GM23248 (cell line): ENCODE results near the gene CRELD1.

Source experiments
- EZH2 ChIP-seq: fragments of 200-600 bp; sonication (generic); IDR thresholded peaks from 2 replicates; pipeline ENCODE4 v1.6.1; 2018; ENCODE audit warnings: antibody characterized with exemption, mild to moderate bottlenecking; ENCODE audit not compliant: insufficient read depth, poor library complexity, severe bottlenecking
- EZH2phosphoT487 ChIP-seq: fragments of 200-600 bp; sonication (generic); IDR thresholded peaks from 2 replicates; pipeline ENCODE4 v1.6.1; 2018; ENCODE audit warnings: antibody characterized with exemption, moderate library complexity, mild to moderate bottlenecking, low read depth; ENCODE audit not compliant: insufficient read depth

DNA sequence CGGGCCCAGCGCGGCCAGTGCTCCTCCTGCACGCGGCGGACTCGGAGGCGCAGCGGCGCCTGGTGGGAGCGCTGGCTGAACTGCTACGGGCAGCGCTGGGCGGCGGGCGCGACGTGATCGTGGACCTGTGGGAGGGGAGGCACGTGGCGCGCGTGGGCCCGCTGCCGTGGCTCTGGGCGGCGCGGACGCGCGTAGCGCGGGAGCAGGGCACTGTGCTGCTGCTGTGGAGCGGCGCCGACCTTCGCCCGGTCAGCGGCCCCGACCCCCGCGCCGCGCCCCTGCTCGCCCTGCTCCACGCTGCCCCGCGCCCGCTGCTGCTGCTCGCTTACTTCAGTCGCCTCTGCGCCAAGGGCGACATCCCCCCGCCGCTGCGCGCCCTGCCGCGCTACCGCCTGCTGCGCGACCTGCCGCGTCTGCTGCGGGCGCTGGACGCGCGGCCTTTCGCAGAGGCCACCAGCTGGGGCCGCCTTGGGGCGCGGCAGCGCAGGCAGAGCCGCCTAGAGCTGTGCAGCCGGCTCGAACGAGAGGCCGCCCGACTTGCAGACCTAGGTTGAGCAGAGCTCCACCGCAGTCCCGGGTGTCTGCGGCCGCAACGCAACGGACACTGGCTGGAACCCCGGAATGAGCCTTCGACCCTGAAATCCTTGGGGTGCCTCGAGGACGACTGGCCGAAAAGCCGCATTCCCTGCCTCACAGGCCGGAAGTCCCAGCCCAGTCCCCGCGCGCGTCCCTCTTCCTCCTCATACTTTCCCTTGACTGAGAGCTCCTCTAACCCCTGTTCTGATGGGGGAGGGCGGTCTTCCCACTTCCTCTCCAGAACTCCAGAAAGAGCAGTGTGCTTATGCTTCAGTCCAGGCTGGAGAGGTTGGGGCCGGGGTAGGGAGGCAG lies 18.1 kb upstream of the CRELD1 start:
- TF ChIP-seq EZH2 (no peak), EZH2phosphoT487 (no peak)
